ENCODE measurements around the gene FCGR2B. TPM values are rescaled to one million over a fixed set of nuclear protein-coding genes. Genes with fewer than 3 reads are reported as not detected.
"Not testable (repeated sequence)": the region's sequence is repeated elsewhere in the genome, so short reads cannot be mapped to it uniquely, and the experiment has no call there.

The FCGR2B gene
- total and polyA plus RNA-seq, 3 donors from 2014 or later, result 1.1 to 16.1 (median 5.8) TPM

DNA sequence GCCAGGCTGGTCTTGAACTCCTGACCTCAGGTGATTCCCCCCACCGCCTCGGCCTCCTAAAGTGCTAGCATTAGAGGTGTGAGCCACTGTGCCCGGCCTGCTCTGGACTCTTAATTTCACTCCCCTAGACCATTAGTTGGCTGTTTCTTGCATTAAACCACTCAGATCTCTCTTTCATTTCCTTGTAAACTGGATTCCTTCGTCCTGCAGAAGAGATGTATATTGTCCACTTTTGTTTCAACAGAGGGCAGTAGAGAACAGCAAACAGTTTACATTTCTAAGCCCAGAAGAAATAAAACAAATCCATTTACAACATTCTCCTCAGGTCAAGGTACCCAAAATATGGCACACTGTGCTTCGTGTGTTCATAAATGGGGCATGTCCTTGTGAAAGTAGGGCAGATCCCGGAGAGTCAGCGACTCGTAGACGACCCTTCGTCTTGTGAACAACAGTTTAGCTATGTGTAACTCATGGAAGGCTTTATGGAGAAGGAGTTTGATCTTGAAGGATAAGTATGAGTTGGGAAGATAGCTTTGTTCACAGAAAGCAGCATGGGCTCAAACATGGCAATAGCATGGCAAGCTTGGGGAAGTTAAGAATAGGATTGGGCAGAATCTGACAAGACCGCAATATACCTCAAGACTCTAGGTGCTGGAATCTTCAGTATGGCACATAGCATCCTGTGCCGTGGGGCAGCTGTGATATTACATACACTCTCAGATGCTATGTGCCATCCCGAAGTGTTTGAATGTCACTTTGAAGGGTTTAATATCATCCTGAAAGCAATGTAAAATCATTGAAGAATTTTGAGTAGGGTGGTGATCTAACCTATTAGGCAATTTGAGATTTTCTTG lies 15.2 kb upstream of the FCGR2B start:
- DNase-seq; H3K27me3 ChIP-seq; H3K4me1 ChIP-seq; H3K9me3 ChIP-seq; H3K4me3 ChIP-seq; H3K36me3 ChIP-seq (ENCODE audit: low read depth, missing control alignments); H3K27ac ChIP-seq; intact Hi-C loops (cut with DNase I; ENCODE audit: low total_unique reads): not testable (repeated sequence)
- WGBS, 2 donors, result 40 to 59% methylated on average over 4 to 11 of the region's 13 CpGs
- peak in 1 of 3 experiments; percentile 28 for TF ChIP-seq CTCF (IDR thresholded peaks at IDR 0.05)

- DNase-seq; H3K9me3 ChIP-seq; H3K4me3 ChIP-seq; H3K27ac ChIP-seq; H3K4me1 ChIP-seq; H3K27me3 ChIP-seq; H3K36me3 ChIP-seq (ENCODE audit: low read depth, missing control alignments); intact Hi-C loops (cut with DNase I; ENCODE audit: low total_unique reads): not testable (repeated sequence)
- 53 to 57% methylated on average over 2 of the region's 7 CpGs for WGBS, 2 donors
Observed at GRCh38 chr1:161653541-161653940, 9.4 kb upstream of the FCGR2B start.

DNA sequence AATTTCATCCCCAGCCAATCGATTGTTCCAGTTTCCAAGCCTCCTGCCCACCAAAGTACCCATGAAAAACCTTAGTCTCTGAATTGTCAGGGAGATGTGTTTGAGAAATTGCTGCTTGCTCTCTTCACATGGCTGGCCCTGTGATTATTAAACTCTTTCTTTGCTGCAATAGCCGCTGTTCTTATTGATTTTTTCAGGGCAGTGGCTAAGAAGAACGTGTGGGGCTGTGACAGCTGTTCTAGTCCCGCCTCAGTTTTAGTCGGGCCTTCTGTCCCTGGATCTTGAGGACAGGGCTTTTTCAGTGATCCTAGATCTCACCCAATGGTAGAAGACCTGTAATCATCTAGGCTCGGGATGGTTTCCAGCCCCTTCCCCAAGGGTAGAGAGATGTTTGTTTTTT lies 9.0 kb upstream of the FCGR2B start:
- H3K27ac ChIP-seq; H3K9me3 ChIP-seq; H3K36me3 ChIP-seq (ENCODE audit: low read depth, missing control alignments); H3K4me1 ChIP-seq; intact Hi-C loops (cut with DNase I; ENCODE audit: low total_unique reads); H3K4me3 ChIP-seq; H3K27me3 ChIP-seq; DNase-seq: not testable (repeated sequence)
- 54 to 83% methylated on average over 3 to 5 of the region's 6 CpGs for WGBS, 2 donors

GRCh38 chr1:161658524-161658923 lies 4.4 kb upstream of the FCGR2B start:
- intact Hi-C loops (cut with DNase I; ENCODE audit: low total_unique reads), result not testable (repeated sequence)

DNA sequence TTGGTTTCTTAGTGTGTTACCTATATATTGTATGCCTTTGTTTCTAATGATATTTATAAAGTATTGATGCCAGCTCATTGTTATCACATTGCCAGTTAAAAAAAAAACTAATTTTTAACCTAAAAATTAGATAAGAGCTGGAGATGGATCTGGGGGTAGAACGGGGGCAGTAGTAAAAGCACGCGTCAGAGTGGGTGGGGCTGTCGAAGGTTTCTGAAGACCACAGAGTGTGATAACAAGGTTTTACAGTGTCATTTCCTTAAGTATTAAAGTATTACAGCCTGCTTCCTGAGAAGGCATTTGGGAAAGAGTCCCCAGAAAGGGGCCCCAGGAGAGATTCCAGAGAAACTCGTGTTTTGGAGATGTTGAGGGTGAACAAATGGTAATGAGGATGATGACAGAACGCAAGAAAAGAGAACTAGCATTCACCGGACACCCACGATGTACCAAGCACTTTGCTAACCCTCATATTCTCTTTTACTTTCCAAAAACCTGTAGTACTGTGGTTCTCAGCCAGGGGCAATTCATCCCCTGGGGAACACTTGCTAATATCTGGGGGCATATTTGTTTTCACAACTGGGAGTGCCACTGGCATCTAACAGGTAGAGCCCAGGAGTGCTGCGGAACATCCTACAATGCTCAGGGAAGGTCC lies 1.2 kb upstream of the FCGR2B start:
- DNase-seq; H3K36me3 ChIP-seq (ENCODE audit: low read depth, missing control alignments); H3K27me3 ChIP-seq; H3K4me1 ChIP-seq; H3K27ac ChIP-seq; H3K9me3 ChIP-seq; H3K4me3 ChIP-seq; intact Hi-C loops (cut with DNase I; ENCODE audit: low total_unique reads): not testable (repeated sequence)
- WGBS, 2 donors, result 77% methylated on average over 4 of the region's 9 CpGs; no CpG with 5 or more reads in 1 of the 2 donors

More at GRCh38 chr1:161658524-161658923, 4.4 kb upstream of the FCGR2B start:
- not testable (repeated sequence) for H3K27me3 ChIP-seq; H3K27ac ChIP-seq; H3K4me1 ChIP-seq; DNase-seq; H3K4me3 ChIP-seq; H3K36me3 ChIP-seq (ENCODE audit: low read depth, missing control alignments); H3K9me3 ChIP-seq

- intact Hi-C loops (cut with DNase I; ENCODE audit: low total_unique reads); DNase-seq; H3K9me3 ChIP-seq; H3K36me3 ChIP-seq (ENCODE audit: low read depth, missing control alignments); H3K4me3 ChIP-seq; H3K4me1 ChIP-seq; H3K27ac ChIP-seq; H3K27me3 ChIP-seq: not testable (repeated sequence)
- WGBS, 2 donors, result no CpG with 5 or more reads among the region's 1 CpG
Observed at GRCh38 chr1:161663569-161663968, 626 bp downstream of the FCGR2B start.

DNA sequence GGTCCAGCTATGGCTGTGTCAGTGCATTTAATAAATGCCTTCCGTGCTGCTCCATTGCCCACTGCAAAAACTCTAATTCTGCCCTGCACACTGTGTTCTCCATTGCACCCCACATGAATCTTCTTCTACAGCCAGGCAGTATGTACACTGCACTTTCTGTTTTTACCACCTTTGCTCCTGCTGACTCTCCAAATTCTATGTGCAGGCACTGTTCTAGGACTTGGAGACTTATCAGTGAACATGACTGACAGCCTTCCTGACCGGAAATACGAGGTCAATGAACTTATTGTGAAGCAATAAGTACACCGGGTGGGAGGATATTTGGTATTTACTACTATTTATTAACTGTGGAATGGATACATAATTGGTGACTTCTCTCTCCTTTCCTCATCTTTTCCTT lies 1.7 kb downstream of the FCGR2B start:
- H3K9me3 ChIP-seq; H3K4me3 ChIP-seq; H3K27ac ChIP-seq; H3K36me3 ChIP-seq (ENCODE audit: low read depth, missing control alignments); intact Hi-C loops (cut with DNase I; ENCODE audit: low total_unique reads); H3K27me3 ChIP-seq; DNase-seq; H3K4me1 ChIP-seq: not testable (repeated sequence)
- no CpG with 5 or more reads among the region's 4 CpGs for WGBS, 2 donors

DNA sequence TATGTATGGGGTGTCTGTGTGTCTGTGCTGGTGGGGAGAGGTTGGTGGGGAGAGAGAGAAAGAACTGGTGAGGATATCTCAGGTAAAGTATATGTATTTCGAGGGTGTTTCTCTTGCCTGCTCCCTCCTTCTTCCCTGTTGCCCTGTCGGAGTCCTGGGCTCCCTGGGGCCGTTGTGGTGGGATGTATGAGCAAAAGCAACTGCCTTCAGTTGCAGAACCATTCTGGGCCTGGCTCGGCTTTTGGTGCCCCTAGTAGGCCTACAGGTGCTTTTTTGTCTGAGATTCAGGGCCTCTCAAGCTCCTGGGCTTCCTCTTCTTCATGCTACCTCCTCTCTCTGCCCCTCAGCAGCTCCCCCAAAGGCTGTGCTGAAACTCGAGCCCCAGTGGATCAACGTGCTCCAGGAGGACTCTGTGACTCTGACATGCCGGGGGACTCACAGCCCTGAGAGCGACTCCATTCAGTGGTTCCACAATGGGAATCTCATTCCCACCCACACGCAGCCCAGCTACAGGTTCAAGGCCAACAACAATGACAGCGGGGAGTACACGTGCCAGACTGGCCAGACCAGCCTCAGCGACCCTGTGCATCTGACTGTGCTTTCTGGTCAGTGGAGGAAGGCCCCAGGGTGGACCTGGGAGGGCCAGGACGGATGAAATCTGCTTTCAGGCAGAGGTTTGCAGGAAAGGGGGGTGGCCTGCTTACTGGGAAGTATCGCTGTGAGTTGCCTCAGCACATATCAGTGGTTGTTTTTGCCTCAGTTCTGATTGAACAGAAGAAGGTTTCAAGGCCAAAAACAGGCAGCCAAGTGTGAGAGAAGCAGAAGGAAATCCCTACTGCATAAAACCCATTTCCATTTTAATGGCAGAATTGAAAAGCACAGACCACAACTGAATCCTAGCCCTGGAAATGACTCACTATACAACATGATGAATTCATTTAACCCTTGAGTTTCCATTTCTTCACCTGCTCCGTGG lies 8.4 kb downstream of the FCGR2B start:
- intact Hi-C loops (cut with DNase I; ENCODE audit: low total_unique reads); H3K27ac ChIP-seq; H3K27me3 ChIP-seq; DNase-seq; H3K36me3 ChIP-seq (ENCODE audit: low read depth, missing control alignments); H3K4me1 ChIP-seq; H3K9me3 ChIP-seq; H3K4me3 ChIP-seq: not testable (repeated sequence)
- 50 to 61% methylated on average over 9 of the region's 15 CpGs for WGBS, 2 donors

- H3K27ac ChIP-seq; H3K36me3 ChIP-seq (ENCODE audit: low read depth, missing control alignments); DNase-seq; H3K9me3 ChIP-seq; H3K4me3 ChIP-seq; H3K27me3 ChIP-seq; intact Hi-C loops (cut with DNase I; ENCODE audit: low total_unique reads); H3K4me1 ChIP-seq: not testable (repeated sequence)
- WGBS, 2 donors, result 98% methylated on average over 4 of the region's 7 CpGs; no CpG with 5 or more reads in 1 of the 2 donors
Observed at GRCh38 chr1:161673437-161673836, 10.5 kb downstream of the FCGR2B start.

DNA sequence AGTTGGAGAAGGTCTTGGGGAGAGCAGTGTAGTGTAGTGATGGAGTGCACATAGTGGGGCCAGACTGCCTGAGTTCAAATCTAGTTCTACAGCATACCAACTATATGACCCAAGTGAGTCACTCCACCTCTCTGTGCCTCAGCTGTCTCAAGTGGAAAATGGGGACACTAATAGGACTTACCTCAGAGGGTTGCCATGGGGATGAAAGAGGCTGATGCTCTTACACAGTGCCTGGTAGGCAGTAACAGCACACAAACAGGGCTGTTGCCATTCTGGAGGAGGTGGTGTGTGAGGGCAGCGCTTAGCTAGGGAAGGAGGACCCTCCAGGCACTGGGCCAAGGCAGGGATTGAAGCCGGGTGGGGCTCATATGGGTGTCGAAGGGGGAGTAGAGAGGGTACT lies 11.5 kb downstream of the FCGR2B start:
- H3K9me3 ChIP-seq, result not testable (repeated sequence)
- WGBS, 2 donors, result 93 to 100% methylated on average over 1 to 3 of the region's 3 CpGs

More for the DNA sequence above, 11.5 kb downstream of the FCGR2B start:
- H3K4me1 ChIP-seq; intact Hi-C loops (cut with DNase I; ENCODE audit: low total_unique reads); H3K27ac ChIP-seq; H3K4me3 ChIP-seq; H3K36me3 ChIP-seq (ENCODE audit: low read depth, missing control alignments); DNase-seq; H3K27me3 ChIP-seq: not testable (repeated sequence)

Measured in testis (tissue), 3 donors.